ENCODE results near the gene ANKMY1.

Gene ANKMY1

GRCh38 chr2:240591784-240592183, 34.0 kb upstream of the ANKMY1 start:
- Histone ChIP-seq H3F3A (ENCODE audit: low read depth) (no peaks in the 10 kb centered on the region), H3K79me2 (ENCODE audit: insufficient read depth, low read length) (peaks cover 58% of the 10 kb centered on the region), H3K4me1 (ENCODE audit: insufficient read depth, low read length, poor library complexity, severe bottlenecking) (peaks cover 17% of the 10 kb centered on the region), H3K27me3 (ENCODE audit: insufficient read depth, low read length, poor library complexity, severe bottlenecking) (no peaks in the 10 kb centered on the region), H3K9me2 (replicated peaks; ENCODE audit: low read depth, low read length) (no peaks in the 10 kb centered on the region), H3K4me2 (ENCODE audit: low read depth, low read length, poor library complexity, severe bottlenecking) (no peak overlapping the region), H2AFZ (ENCODE audit: low read length) (no peak overlapping the region), H4K20me1 (ENCODE audit: insufficient read depth, low read length, poor library complexity, severe bottlenecking) (peaks cover 42% of the 10 kb centered on the region), H3K9ac (ENCODE audit: low read depth, low read length, poor library complexity, severe bottlenecking) (no peak overlapping the region), H3K36me3 (ENCODE audit: insufficient read depth, low read length) (peaks cover 3% of the 10 kb centered on the region; the same call in 1 of the 2 replicates), H3K4me3 (ENCODE audit: low read length, poor library complexity, severe bottlenecking) (no peak overlapping the region), H3K9me3 (ENCODE audit: insufficient read depth, low read depth, low read length) (no peaks in the 10 kb centered on the region)
- TF ChIP-seq EZH2phosphoT487 (IDR thresholded peaks at IDR 0.05; ENCODE audit: borderline replicate concordance): no peak
- TF ChIP-seq CTCF (conservative IDR thresholded peaks at IDR 0.05; ENCODE audit: low read length): no peak

- Histone ChIP-seq H3K27me3 (ENCODE audit: insufficient read depth, low read length, poor library complexity, severe bottlenecking) (no peaks in the 10 kb centered on the region), H3K4me1 (ENCODE audit: insufficient read depth, low read length, poor library complexity, severe bottlenecking) (peaks cover 17% of the 10 kb centered on the region), H4K20me1 (ENCODE audit: insufficient read depth, low read length, poor library complexity, severe bottlenecking) (peaks cover 42% of the 10 kb centered on the region), H3K4me2 (ENCODE audit: low read depth, low read length, poor library complexity, severe bottlenecking) (no peak overlapping the region), H3K4me3 (ENCODE audit: low read length, poor library complexity, severe bottlenecking) (no peak overlapping the region), H3K36me3 (ENCODE audit: insufficient read depth, low read length) (peaks cover 3% of the 10 kb centered on the region; the same call in 1 of the 2 replicates), H3K9ac (ENCODE audit: low read depth, low read length, poor library complexity, severe bottlenecking) (no peak overlapping the region), H2AFZ (ENCODE audit: low read length) (no peak overlapping the region), H3K9me2 (replicated peaks; ENCODE audit: low read depth, low read length) (no peaks in the 10 kb centered on the region), H3K79me2 (ENCODE audit: insufficient read depth, low read length) (peaks cover 59% of the 10 kb centered on the region), H3K9me3 (ENCODE audit: insufficient read depth, low read depth, low read length) (no peaks in the 10 kb centered on the region), H3F3A (ENCODE audit: low read depth) (no peaks in the 10 kb centered on the region)
- no peak for TF ChIP-seq EZH2phosphoT487 (IDR thresholded peaks at IDR 0.05; ENCODE audit: borderline replicate concordance)
- TF ChIP-seq CTCF (conservative IDR thresholded peaks at IDR 0.05; ENCODE audit: low read length): no peak
Observed at GRCh38 chr2:240591226-240591625, 33.4 kb upstream of the ANKMY1 start.

GRCh38 chr2:240590681-240591111, 32.9 kb upstream of the ANKMY1 start:
- Histone ChIP-seq H3F3A (ENCODE audit: low read depth) (no peaks in the 10 kb centered on the region), H3K4me1 (ENCODE audit: insufficient read depth, low read length, poor library complexity, severe bottlenecking) (peaks cover 17% of the 10 kb centered on the region), H4K20me1 (ENCODE audit: insufficient read depth, low read length, poor library complexity, severe bottlenecking) (peaks cover 41% of the 10 kb centered on the region), H3K36me3 (ENCODE audit: insufficient read depth, low read length) (peaks cover 3% of the 10 kb centered on the region; the same call in 1 of the 2 replicates), H2AFZ (ENCODE audit: low read length) (no peak overlapping the region), H3K9me3 (ENCODE audit: insufficient read depth, low read depth, low read length) (no peaks in the 10 kb centered on the region), H3K27me3 (ENCODE audit: insufficient read depth, low read length, poor library complexity, severe bottlenecking) (no peaks in the 10 kb centered on the region), H3K79me2 (ENCODE audit: insufficient read depth, low read length) (peaks cover 63% of the 10 kb centered on the region), H3K4me2 (ENCODE audit: low read depth, low read length, poor library complexity, severe bottlenecking) (no peak overlapping the region), H3K4me3 (ENCODE audit: low read length, poor library complexity, severe bottlenecking) (no peak overlapping the region), H3K9me2 (replicated peaks; ENCODE audit: low read depth, low read length) (no peaks in the 10 kb centered on the region), H3K9ac (ENCODE audit: low read depth, low read length, poor library complexity, severe bottlenecking) (no peak overlapping the region)
- TF ChIP-seq EZH2phosphoT487 (IDR thresholded peaks at IDR 0.05; ENCODE audit: borderline replicate concordance) (no peak), CTCF (conservative IDR thresholded peaks at IDR 0.05; ENCODE audit: low read length) (no peak)
